Mesenchymal stem cell (in vitro differentiated cells and primary cell): Measurements from ENCODE around the gene WDR19.

Source experiments
- DNase-seq: peaks from one replicate; pipeline ENCODE4 v3.0.0-alpha.2; 2013
- H2AFZ ChIP-seq: one replicate; pipeline ENCODE4 v1.6.1; 2013; ENCODE audit warnings: low read depth, mild to moderate bottlenecking, control low read depth, inconsistent platforms, low read length, moderate library complexity
- H2AK5ac ChIP-seq: 2 replicates; pipeline ENCODE4 v1.6.1; 2013; ENCODE audit warnings: low read length, moderate library complexity, mild to moderate bottlenecking, inconsistent platforms; ENCODE audit not compliant: severe bottlenecking
- H2BK120ac ChIP-seq: one replicate; pipeline ENCODE4 v1.6.1; 2013; ENCODE audit warnings: low read depth, mild to moderate bottlenecking, inconsistent platforms, low read length, moderate library complexity
- H2BK12ac ChIP-seq, 2 experiments: one replicate each; pipeline ENCODE4 v1.6.1; 2013; ENCODE audit warnings: inconsistent platforms in 2 of 2, low read length in 2 of 2, mild to moderate bottlenecking in 2 of 2, moderate library complexity in 2 of 2, control low read depth in 1 of 2
- H2BK15ac ChIP-seq: one replicate; pipeline ENCODE4 v1.6.1; 2013; ENCODE audit warnings: mild to moderate bottlenecking, low read depth, inconsistent platforms; ENCODE audit not compliant: poor library complexity, severe bottlenecking
- H2BK5ac ChIP-seq: 2 replicates; pipeline ENCODE4 v1.6.1; 2013; ENCODE audit warnings: low read depth, mild to moderate bottlenecking, low read length, control low read depth, inconsistent platforms; ENCODE audit not compliant: poor library complexity, severe bottlenecking
- H3K14ac ChIP-seq, 2 experiments: one replicate each; pipeline ENCODE4 v1.6.1; 2013; ENCODE audit warnings: inconsistent platforms in 2 of 2, low read length in 2 of 2, control low read depth in 1 of 2, mild to moderate bottlenecking in 1 of 2, moderate library complexity in 1 of 2
- H3K18ac ChIP-seq, 2 experiments: one replicate each; pipeline ENCODE4 v1.6.1; 2013; ENCODE audit warnings: inconsistent platforms in 2 of 2, low read length in 2 of 2, control low read depth in 1 of 2, low read depth in 1 of 2, mild to moderate bottlenecking in 1 of 2
- H3K23ac ChIP-seq, 2 experiments: one replicate each; pipeline ENCODE4 v1.6.1; 2013; ENCODE audit warnings: inconsistent platforms in 2 of 2, low read length in 2 of 2, mild to moderate bottlenecking in 2 of 2, moderate library complexity in 2 of 2, control low read depth in 1 of 2
- H3K27ac ChIP-seq: 2 replicates; pipeline ENCODE4 v1.5.1; 2013; ENCODE audit warnings: mild to moderate bottlenecking, moderate library complexity, low read length, control low read depth, inconsistent platforms; ENCODE audit not compliant: poor library complexity, severe bottlenecking
- H3K27me3 ChIP-seq, 2 experiments: 2 replicates each; pipeline versions ENCODE4 v1.6.1 to v1.7.0; 2013; ENCODE audit warnings: low read length in 2 of 2, mild to moderate bottlenecking in 2 of 2, moderate library complexity in 2 of 2, control low read depth in 1 of 2, inconsistent platforms in 1 of 2; ENCODE audit not compliant: control insufficient read depth in 1 of 2, insufficient read depth in 1 of 2
- H3K36me3 ChIP-seq, 2 experiments: 2 replicates each; pipeline versions ENCODE4 v1.6.1 to v1.7.0; 2013; ENCODE audit warnings: low read length in 2 of 2, control low read depth in 1 of 2, inconsistent platforms in 1 of 2, low read depth in 1 of 2, mild to moderate bottlenecking in 1 of 2; ENCODE audit not compliant: insufficient read depth in 2 of 2, control insufficient read depth in 1 of 2
- H3K4ac ChIP-seq, 2 experiments: one replicate each; pipeline ENCODE4 v1.6.1; 2013; ENCODE audit warnings: inconsistent platforms in 2 of 2, low read length in 2 of 2, mild to moderate bottlenecking in 2 of 2, moderate library complexity in 2 of 2, control low read depth in 1 of 2, low read depth in 1 of 2
- H3K4me1 ChIP-seq: 2 replicates; pipeline ENCODE4 v1.6.1; 2013; ENCODE audit warnings: low read depth, low read length, control low read depth; ENCODE audit not compliant: control insufficient read depth, insufficient read depth
- H3K4me2 ChIP-seq: 2 replicates; pipeline ENCODE4 v1.6.1; 2013; ENCODE audit warnings: low read length, mild to moderate bottlenecking, inconsistent platforms; ENCODE audit not compliant: poor library complexity, severe bottlenecking
- H3K4me3 ChIP-seq, 2 experiments: 2 replicates each; pipeline versions ENCODE4 v1.5.1 to v1.7.0; 2013; ENCODE audit warnings: low read length in 2 of 2, mild to moderate bottlenecking in 2 of 2, control low read depth in 1 of 2, low read depth in 1 of 2; ENCODE audit not compliant: insufficient read depth in 1 of 2
- H3K79me1 ChIP-seq: replicated peaks from 2 replicates; pipeline ENCODE4 v1.6.1; 2013; ENCODE audit warnings: mild to moderate bottlenecking, control low read depth, low read length, inconsistent platforms; ENCODE audit not compliant: poor library complexity, severe bottlenecking
- H3K9ac ChIP-seq: 2 replicates; pipeline ENCODE4 v1.7.0; 2013; ENCODE audit warnings: mild to moderate bottlenecking, low read length, moderate library complexity
- H3K9me3 ChIP-seq: 2 replicates; pipeline ENCODE4 v1.7.0; 2013; ENCODE audit warnings: mild to moderate bottlenecking, low read length; ENCODE audit not compliant: control insufficient read depth
- H4K8ac ChIP-seq: one replicate; pipeline ENCODE4 v1.6.1; 2013; ENCODE audit warnings: inconsistent platforms, mild to moderate bottlenecking, low read length, moderate library complexity
- H4K91ac ChIP-seq: one replicate; pipeline ENCODE4 v1.6.1; 2013; ENCODE audit warnings: mild to moderate bottlenecking, low read length, inconsistent platforms
- WGBS: methylation state at CpG from one replicate; pipeline ENCODE4 v1.1.7; 2013; ENCODE audit warnings: mixed read lengths; 5-methylcytosine and 5-hydroxymethylcytosine counted together

The WDR19 gene

DNA sequence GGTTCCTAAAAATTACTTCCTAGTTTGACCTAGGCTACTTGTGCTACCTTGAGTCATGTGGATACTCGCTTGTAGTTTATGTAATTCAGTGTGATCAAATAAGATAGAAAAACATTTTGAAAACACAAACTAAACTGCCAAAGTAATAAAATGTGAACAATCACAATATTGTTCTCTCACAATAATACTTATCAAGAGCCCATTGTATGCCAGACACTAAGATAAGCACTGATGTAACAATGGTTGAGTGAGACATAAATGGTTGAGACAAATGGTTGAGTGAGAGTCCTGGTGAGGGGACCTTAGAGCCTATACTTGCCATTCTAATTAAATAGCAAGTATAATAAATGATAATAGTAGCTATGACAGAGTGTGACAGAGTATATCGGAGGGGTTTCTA, 142.1 kb downstream of the WDR19 start:
- Histone ChIP-seq H3K4me1 (peaks cover 5% of the 10 kb centered on the region), H3K36me3 (peaks cover 4 to 22% of the 10 kb centered on the region in 2 experiments), H2BK15ac (no peak overlapping the region), H3K27me3 (no peaks in the 10 kb centered on the region), H3K9ac (no peak overlapping the region), H4K91ac (no peak overlapping the region), H3K4ac (no peak overlapping the region), H2BK12ac (no peak overlapping the region), H2AFZ (no peak overlapping the region), H3K79me1 (peaks cover 13% of the 10 kb centered on the region), H3K4me2 (no peak overlapping the region), H3K27ac (peak overlapping the region; percentile 47), H3K4me3 (no peak overlapping the region), H2AK5ac (peak overlapping the region; percentile 27), H3K23ac (no peak overlapping the region), H3K14ac (no peak overlapping the region), H4K8ac (no peak overlapping the region), H2BK5ac (no peak overlapping the region), H3K18ac (no peak overlapping the region), H3K9me3 (no peaks in the 10 kb centered on the region), H2BK120ac (no peak overlapping the region)
- WGBS = 100% methylated on average over 1 of the region's 2 CpGs
- DNase-seq = no peak

DNA sequence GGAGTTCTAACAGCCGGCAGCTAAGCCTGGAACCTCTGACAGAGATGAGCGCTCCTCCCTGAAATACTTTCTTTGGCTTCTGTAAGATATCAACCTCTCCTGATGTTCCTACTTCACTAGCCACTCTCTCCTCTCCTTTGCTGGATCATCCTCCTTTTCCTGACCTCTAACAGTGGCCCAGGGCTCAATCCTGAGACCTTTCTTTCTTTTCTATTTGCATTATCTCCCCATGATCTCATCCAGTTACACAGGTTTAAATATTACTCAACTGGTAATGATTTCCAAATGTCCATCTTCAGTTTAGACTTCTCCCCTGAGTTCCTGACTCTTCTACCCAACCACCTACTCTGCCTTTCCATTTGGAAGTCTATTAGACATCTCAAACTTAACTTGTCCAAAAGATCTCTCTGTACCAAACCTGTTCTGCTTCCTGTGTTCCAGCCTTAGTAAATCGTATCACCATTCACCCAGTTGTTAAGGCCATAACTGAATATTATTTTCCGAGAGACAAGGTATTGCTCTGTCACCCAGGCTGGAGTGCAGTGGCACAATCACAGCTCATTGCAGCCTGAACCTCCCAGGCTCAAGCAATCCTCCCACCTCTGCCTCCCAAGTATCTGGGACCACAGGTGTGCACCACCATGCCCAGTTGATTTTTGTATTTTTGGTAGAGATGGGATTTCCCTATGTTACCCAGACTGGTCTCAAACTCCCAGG, 142.7 kb downstream of the WDR19 start:
- WGBS = 95% methylated on average over 4 of the region's 4 CpGs
- H3K4me3 ChIP-seq = no peak overlapping the region
- no peaks in the 10 kb centered on the region for H3K9me3 ChIP-seq
- H2BK5ac ChIP-seq = no peak overlapping the region
- H2AK5ac ChIP-seq = peak overlapping the region; percentile 27
- no peak overlapping the region for H3K23ac ChIP-seq
- H4K8ac ChIP-seq = no peak overlapping the region
- peak overlapping the region; percentile 47 for H3K27ac ChIP-seq
- H3K18ac ChIP-seq = no peak overlapping the region
- no peak overlapping the region for H2BK120ac ChIP-seq
- peaks cover 4 to 19% of the 10 kb centered on the region in 2 experiments for H3K36me3 ChIP-seq
- no peaks in the 10 kb centered on the region for H3K27me3 ChIP-seq
- no peak overlapping the region for H2BK12ac ChIP-seq
- H3K9ac ChIP-seq = no peak overlapping the region
- H2AFZ ChIP-seq = no peak overlapping the region
- peaks cover 5% of the 10 kb centered on the region for H3K4me1 ChIP-seq
- no peak for DNase-seq
- H3K79me1 ChIP-seq = peaks cover 13% of the 10 kb centered on the region
- no peak overlapping the region for H3K14ac ChIP-seq
- H2BK15ac ChIP-seq = no peak overlapping the region
- no peak overlapping the region for H3K4me2 ChIP-seq
- no peak overlapping the region for H4K91ac ChIP-seq
- no peak overlapping the region for H3K4ac ChIP-seq

DNA sequence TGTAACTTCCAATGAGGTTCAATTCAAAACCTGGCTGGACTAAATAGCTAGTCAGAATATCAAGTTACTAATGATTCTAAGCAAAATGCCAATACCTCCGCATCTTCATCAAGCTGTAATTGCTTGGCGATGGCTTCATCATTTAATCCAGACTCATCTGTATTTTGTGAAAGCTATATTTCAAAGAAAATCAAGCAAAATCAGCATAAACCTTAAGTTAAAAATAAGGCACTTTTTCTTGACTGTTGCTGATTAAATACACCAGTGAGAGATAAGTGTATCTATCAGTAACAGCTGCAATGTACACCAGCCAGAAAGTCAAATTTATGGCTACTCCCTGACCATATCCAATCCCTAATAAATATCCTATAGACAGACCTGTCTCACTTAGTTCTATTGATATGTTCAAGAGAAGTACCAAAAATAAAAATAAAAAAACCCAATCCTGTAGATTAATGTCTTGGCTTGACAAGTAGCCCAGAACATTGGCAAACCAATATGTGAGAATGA, 144.2 kb downstream of the WDR19 start:
- Histone ChIP-seq H2AK5ac (no peak overlapping the region), H3K9me3 (no peaks in the 10 kb centered on the region)

DNA sequence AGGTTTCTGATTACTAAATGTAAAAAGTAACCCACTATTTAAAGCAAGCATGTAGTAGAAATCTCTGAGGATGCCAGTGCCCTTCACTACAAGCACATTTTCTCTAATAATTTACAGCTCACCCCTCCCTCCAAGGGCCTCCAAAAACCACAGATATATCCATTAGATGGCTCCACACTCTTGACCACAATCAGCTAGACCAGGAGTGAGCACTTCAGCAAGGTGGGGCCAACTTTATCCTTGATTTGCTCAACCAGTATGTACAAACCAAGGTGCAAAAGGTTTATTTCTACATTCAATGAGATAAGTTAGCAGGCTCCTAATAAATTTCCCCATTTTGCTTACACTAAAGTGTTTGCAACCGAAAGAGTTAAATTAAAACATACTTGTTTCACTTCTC, 148.0 kb downstream of the WDR19 start:
- no peak overlapping the region for H3K4me2 ChIP-seq
- no peak for DNase-seq
- H4K91ac ChIP-seq = no peak overlapping the region
- no peak overlapping the region for H3K14ac ChIP-seq
- H2AFZ ChIP-seq = no peak overlapping the region
- H3K27me3 ChIP-seq = no peaks in the 10 kb centered on the region
- H2BK5ac ChIP-seq = no peak overlapping the region
- H2AK5ac ChIP-seq = peak overlapping the region; percentile 73
- H3K18ac ChIP-seq = no peak overlapping the region
- H3K27ac ChIP-seq = no peak overlapping the region
- H2BK15ac ChIP-seq = no peak overlapping the region
- H3K4me1 ChIP-seq = peaks cover 2% of the 10 kb centered on the region
- no peak overlapping the region for H3K4ac ChIP-seq
- no peak overlapping the region for H4K8ac ChIP-seq
- no peak overlapping the region for H2BK120ac ChIP-seq
- H3K9me3 ChIP-seq = no peaks in the 10 kb centered on the region
- H3K9ac ChIP-seq = no peak overlapping the region
- WGBS = 95% methylated on average over 1 of the region's 1 CpG
- no peak overlapping the region for H2BK12ac ChIP-seq
- H3K79me1 ChIP-seq = peaks cover 14% of the 10 kb centered on the region
- H3K36me3 ChIP-seq = peaks cover 2 to 14% of the 10 kb centered on the region in 2 experiments
- no peak overlapping the region for H3K23ac ChIP-seq
- H3K4me3 ChIP-seq = no peak overlapping the region

More for the DNA sequence above, 144.2 kb downstream of the WDR19 start:
- Histone ChIP-seq H3K23ac (no peak overlapping the region), H3K9ac (no peak overlapping the region), H3K4me2 (no peak overlapping the region), H3K79me1 (peaks cover 13% of the 10 kb centered on the region), H3K27ac (no peak overlapping the region), H2BK5ac (no peak overlapping the region), H4K8ac (no peak overlapping the region), H3K14ac (no peak overlapping the region), H3K36me3 (peaks cover 4 to 19% of the 10 kb centered on the region in 2 experiments), H2BK12ac (no peak overlapping the region), H3K4me3 (no peak overlapping the region), H3K4me1 (peaks cover 4% of the 10 kb centered on the region), H2AFZ (no peak overlapping the region), H3K27me3 (no peaks in the 10 kb centered on the region), H4K91ac (no peak overlapping the region), H2BK120ac (no peak overlapping the region), H2BK15ac (no peak overlapping the region), H3K18ac (no peak overlapping the region), H3K4ac (no peak overlapping the region)
- no peak for DNase-seq
- 86% methylated on average over 1 of the region's 2 CpGs for WGBS
